ENCODE results near the gene CHMP4B.

DNA sequence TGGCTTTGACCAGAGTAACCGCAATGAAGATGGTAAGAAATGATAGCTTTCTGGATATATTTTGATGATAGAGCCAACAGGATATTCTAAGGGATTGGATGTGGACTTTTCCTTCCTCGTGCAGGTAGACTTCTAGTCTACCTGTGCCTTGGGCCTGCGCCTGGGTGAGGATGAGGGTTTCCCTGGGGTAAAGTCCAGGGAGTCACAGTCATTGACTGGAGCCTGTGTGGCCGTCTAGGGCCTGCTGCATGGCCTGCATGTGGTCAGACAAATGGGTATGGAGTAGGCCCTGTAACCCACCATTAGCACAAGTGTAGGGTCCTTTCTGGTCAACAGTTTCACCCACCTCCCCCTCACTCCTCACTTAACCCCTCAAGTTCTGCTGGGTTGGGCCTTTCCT, 12.7 kb upstream of the CHMP4B start:
- TF ChIP-seq EP300 (IDR thresholded peaks at IDR 0.05) (no peak), PHF8 (IDR thresholded peaks at IDR 0.05; ENCODE audit: borderline replicate concordance, low read depth) (no peak), RFX5 (IDR thresholded peaks at IDR 0.05) (no peak)
- TF ChIP-seq, protein P1, sequence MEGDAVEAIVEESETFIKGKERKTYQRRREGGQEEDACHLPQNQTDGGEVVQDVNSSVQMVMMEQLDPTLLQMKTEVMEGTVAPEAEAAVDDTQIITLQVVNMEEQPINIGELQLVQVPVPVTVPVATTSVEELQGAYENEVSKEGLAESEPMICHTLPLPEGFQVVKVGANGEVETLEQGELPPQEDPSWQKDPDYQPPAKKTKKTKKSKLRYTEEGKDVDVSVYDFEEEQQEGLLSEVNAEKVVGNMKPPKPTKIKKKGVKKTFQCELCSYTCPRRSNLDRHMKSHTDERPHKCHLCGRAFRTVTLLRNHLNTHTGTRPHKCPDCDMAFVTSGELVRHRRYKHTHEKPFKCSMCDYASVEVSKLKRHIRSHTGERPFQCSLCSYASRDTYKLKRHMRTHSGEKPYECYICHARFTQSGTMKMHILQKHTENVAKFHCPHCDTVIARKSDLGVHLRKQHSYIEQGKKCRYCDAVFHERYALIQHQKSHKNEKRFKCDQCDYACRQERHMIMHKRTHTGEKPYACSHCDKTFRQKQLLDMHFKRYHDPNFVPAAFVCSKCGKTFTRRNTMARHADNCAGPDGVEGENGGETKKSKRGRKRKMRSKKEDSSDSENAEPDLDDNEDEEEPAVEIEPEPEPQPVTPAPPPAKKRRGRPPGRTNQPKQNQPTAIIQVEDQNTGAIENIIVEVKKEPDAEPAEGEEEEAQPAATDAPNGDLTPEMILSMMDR (IDR thresholded peaks at IDR 0.05), result no peak
